SK-N-DZ (cell line): ENCODE data around the gene OASL. TPM values are rescaled to one million over a fixed set of nuclear protein-coding genes. Genes with fewer than 3 reads are reported as not detected.
"Not testable (repeated sequence)": the region's sequence is repeated elsewhere in the genome, so short reads cannot be mapped to it uniquely, and the experiment has no call there.

ENCODE experiments used
- DNase-seq: peaks from one replicate; pipeline ENCODE4 v3.0.0-alpha.2; 2015; ENCODE audit warnings: low spot score
- polyA plus RNA-seq, 2 experiments: library from polyadenylated mRNA; depleted of rRNA; stranded (reverse); fragments of >200 nt; gene quantifications; 2 replicates each; pipeline ENCODE4 v1.2.3, GENCODE V29; 2014

Gene OASL
- not detected in 2 replicates for polyA plus RNA-seq (2014; cell fraction: cytosol; rRNA removed)
- polyA plus RNA-seq (2014; cell fraction: nucleus; rRNA removed): not detected in 2 replicates

- no peak for DNase-seq
These were observed at the start of gene OASL for GRCh38 chr12:121038861-121039668. TSS of gene OASL (minus strand) at chr12:121039246. CDS start at chr12:121038971, 275 bp downstream.

GRCh38 chr12:121088195-121088585, 49.1 kb upstream of the OASL start:
- DNase-seq: no peak

DNA sequence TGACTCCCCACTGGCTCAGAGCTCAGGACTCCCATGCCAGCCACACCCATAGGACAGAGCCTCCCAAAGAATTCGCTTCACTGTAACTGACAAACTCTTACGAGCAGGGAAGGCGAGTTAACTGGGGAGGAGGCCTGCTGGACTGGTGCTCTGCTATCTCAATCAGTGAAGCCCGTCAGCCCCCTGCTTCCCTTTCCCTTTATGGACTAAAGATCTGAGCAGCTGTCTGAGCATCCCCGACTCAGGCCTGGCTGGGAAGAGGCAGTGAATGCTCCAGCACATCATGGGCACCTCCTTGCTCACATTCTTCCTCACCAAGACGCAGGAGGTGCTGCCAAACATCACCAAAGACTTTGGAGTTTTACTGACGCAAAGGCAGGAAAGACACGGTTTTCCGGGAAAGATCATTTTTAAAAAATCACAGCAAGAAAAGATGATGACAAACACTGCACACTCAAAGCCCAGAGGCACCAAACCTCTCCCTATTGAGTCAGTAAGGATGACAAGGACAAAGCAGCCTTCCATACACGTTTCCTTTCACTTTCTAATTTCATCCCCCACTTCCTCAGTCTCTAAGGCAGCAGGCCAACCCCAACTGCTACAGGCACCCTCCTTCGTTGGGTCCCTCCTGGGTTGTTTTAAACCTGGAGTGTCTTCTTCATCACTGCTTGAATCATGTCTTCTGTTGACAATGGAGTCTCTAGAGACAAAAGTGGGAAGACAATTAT, 48.6 kb upstream of the OASL start:
- no peak for DNase-seq

GRCh38 chr12:121086781-121087295, 47.8 kb upstream of the OASL start:
- no peak for DNase-seq

GRCh38 chr12:121085506-121086353, 46.7 kb upstream of the OASL start:
- DNase-seq: no peak

DNA sequence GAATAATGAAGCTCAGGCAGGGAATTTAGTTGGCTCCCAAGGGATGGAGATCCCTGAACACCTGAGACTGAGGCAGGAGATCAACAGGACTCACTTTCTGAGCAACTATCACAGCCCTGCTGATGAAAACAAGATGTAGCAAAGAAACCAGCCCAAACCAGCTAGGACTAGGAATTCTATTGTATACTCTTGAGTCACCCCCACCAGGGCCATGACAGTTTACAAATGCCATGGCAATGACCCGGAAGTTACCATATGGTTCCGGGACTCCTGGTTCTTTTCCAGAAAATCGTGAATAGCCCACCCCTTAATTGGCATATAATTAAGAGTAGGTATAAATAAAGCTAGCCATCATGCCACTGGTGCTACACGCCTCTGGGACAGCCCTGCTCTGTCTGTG, 46.0 kb upstream of the OASL start:
- no peak for DNase-seq

DNA sequence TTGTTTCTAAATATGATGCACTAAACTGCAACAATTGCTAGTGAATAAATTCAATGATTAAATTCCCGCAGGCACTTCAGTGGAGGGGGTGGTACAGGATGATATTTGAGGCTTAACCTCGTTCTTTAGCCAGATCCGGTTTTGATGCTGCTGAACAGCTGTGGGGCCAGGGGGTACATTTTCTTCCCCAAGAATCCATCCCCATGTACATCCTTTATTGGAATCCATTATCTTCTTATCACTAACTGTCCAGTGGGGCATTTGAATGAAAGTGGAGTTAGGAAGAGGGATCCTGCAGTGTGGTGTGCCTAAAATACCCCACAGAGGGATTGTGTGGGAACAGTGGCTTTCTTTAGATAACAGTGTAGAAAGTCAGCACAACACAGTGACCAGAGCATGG, 45.2 kb upstream of the OASL start:
- no peak for DNase-seq

- no peak for DNase-seq
These were observed 41.9 kb upstream of the OASL start for GRCh38 chr12:121080909-121081308.

- DNase-seq: no peak
These were observed 40.8 kb upstream of the OASL start for GRCh38 chr12:121079736-121080272.

DNA sequence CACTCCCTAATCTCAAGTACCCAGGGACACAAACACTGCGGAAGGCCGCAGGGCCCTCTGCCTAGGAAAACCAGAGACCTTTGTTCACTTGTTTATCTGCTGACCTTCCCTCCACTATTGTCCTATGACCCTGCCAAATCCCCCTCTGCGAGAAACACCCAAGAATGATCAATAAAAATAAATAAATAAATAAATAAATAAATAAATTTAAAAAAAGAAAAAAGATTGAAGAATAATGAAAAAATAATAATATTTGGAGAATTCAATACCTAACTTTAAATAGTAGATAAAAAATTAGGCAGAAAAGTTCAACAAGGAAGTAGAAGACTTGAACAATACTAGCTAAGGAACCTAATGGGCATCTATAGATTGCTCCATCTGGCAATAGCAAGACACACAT, 38.4 kb upstream of the OASL start:
- not testable (repeated sequence) for DNase-seq

- not testable (repeated sequence) for DNase-seq
These were observed 36.9 kb upstream of the OASL start for GRCh38 chr12:121075911-121076310.

GRCh38 chr12:121072147-121072546, 33.1 kb upstream of the OASL start:
- DNase-seq: no peak

GRCh38 chr12:121069206-121069605, 30.2 kb upstream of the OASL start:
- DNase-seq: no peak

DNA sequence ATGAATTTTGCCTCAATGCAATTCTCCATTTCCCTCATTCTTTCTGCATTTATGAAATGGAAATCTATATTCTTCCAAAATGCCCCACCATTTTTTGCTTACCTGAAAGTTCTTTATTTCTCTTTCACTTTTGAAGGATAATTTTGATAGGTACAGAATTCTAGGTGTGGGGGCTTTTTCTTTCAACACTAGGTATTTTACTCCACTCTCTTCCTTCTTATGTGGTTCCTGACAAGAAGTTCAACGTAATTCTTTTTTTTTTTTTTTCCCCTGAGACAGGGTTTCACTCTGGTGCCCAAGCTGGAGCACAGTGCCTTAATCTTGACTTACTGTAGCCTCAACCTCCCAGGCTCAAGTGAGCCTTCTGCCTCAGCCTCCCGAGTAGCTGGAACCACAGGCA, 26.3 kb upstream of the OASL start:
- no peak for DNase-seq

GRCh38 chr12:121064586-121064985, 25.5 kb upstream of the OASL start:
- DNase-seq: not testable (repeated sequence)

DNA sequence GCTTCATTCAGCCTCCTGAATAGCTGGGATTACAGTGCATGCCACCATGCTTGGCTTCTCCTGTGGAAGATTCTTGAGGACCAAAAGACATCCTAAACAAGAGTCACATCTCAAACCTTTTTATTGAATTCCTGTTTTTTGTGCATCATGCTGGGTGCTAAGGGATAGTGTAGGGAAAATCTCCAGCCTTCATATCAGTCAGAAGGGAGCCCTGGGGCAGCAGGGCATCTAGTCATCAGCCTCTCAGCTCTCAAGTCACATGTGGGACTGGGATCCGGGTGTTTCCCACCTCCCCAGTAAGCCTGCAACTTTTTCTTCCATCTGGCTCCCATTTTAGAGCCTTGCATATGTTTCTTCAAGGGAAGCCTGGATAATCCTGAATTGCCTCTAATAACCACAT, 25.1 kb upstream of the OASL start:
- no peak for DNase-seq

DNA sequence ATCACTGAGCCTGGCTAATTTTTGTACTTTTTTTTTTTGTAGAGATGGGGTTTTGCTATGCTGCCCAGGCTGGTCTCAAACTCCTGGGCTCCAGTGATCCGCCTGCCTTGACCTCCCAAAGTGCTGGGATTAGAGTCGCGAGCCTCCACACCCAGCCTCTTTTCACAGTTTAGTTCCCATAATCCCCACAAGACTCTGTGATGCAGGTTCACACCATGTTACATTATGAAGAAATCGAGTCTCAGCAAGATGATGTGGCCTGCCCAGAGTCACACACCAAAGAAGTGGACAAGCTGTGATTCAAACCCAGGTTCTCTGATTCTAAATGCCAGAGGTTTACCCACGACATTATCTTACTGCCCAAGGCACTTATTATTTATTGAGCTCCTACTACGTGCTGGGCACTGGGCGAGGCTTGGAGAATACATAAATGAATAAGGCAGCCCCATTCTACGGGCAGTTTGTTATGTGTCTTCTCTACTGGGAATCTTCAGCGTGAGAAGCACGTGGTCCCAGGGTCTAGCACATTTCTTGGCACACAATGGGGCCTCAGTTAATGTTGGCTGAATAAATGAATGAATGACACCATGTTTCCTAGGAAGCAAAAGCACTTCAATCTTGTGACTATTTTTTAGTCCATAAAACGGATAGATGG, 23.5 kb upstream of the OASL start:
- DNase-seq: no peak

DNA sequence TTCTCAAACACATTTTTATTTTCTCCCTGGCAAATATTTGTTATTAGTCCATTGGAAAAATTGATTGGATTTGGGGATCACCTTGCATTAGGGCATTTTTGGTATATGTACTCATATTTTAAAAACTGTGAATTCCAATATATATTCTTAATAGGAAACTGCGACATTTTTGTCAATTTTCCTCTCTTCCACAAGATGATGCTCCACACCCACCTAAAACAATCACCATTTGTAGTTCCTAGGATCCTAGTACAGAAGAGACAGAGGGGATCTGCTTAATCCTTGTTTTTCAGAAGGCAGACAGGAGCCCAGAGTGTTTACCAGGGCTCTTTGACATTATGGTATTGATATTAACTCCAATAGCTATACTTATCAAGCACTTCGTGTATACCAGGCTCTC, 22.8 kb upstream of the OASL start:
- no peak for DNase-seq

DNA sequence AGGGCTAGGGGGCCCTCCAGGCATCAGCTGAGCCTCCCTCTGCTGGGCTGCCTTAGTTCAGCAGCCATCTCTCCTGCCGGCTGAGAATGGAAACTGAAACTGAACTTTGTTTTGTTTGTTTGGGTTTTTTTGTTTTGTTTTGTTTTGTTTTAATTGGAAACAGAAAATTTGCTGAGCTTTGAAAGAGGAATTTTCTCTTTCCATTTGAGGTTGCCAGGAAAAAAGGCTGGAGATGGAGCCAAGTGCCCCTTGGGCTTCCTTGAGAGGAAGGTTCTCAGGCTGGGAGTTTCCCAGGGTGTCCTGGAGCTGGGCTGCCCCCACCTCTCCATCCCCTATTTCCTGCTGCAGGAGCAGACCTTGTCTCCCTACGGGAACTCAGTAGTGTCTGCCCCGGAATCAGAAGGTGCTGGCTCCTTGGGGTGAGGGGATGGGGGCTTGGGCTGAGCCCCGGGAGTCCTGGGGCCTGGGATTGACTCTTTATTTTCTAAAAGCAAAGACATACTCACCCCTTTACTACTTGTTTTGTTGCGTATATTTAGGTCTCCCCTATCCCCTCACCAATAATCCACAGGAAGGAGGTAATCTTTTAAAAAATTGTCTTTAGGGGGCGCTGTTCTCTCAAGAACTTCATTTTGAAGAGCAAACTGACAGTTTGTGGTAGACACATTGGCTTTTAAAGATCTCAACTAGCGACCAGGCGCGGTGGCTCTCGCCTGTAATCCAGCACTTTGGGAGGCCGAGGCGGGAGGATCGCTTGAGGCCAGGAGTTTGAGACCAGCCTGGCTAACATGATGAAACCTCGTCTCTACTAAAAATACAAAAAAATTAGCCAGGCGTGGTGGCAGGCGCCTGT, 21.3 kb upstream of the OASL start:
- peak; percentile 26 for DNase-seq
